GM18526 (cell line): ENCODE measurements around the gene UBAC2.

Experiments
- POLR2A ChIP-seq: IDR thresholded peaks from 3 replicates; pipeline ENCODE4 v1.6.1; 2011; ENCODE audit not compliant: insufficient read length; ENCODE audit errors: extremely low read depth

The UBAC2 gene

DNA sequence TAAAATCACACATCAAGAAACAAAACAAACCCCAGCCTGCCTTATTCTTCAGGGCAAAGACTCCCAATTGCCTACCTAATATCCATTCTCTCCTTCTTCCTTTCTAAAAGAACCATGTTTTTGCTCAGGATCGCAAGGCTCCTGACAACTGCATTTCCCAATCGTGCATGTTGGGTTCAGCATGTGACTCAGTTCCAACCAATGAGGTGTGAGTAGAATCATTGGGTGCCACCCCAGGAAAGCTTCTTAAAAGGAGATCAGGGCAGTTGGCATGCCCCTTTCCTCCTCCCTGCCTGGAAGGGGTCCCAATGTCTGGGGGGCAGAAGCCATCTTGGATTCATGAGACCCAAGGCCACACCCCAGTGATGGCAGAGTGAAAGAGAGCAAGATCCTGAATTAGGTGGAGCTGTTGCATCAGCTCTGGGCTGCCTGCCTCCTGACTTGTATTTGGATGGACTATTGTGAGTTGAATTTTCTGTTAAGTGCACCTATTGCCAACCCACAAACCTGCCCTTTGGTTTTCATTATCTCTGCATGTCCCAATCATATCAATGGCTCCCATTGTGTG lies 26.0 kb upstream of the UBAC2 start:
- no peak for TF ChIP-seq POLR2A

DNA sequence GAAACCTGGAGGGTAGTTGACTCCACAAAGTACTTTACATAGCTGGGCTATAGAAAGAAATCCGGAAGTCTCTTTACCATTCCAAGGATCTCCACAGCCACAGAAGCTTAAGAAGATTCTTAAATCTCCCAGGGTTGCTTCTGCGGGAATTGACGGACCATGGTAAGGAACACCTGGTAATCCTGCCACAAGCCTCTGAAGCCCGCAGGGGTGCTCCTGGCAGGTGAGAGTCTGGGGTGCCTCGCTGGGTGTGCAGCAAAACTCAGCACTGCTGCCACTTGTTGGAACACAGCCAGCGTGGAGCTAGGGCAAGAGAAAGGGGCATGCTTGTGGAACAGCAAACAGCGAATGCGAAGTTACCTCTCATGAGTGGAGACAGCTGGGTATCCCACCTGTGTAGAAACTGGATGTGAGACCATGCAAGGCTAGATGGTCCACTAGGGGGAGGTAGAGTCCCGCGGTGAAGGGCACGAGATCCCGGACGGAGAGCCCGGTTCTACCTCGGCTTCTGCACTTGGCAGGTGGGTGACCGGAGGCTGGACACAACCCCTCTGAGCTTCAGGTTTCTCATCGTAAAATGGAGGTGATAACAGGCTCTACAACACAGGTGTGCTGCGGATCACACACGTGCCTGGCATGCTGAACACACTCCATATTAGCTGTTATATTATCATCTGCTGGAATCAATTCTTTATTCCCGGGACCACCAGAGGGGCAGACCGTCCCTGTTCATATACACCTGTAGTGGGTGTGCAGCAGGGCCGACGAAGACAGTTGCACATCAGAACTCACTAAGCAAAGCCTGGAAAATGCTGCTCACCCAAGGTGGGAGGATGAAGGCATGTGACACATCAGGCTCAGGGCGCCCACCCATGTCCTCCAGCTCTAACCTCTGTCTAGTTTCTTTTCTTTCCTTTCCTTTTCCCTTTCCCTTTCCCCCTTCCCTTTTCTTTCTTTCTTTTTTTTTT lies 24.1 kb upstream of the UBAC2 start:
- TF ChIP-seq POLR2A: no peak

DNA sequence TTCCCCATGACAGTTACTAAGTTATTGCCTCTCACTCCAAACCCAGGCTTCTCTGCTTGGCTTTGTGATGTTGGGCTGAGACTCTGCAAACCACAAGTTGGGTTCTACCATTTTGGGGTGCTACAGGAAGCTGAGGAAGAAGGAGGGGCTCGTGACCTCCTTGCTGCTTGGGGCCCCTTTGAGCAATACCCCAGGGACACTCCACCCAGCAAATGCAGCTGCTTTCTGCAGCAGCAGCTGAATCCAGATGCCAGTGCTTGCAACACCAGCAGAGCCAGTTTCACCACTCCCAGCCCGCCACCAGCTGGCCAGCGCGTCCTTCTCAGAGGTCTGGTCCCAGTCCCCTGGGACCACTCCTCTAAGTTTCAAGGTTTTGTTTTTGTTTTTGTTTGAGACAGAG lies 22.0 kb upstream of the UBAC2 start:
- TF ChIP-seq POLR2A: no peak

DNA sequence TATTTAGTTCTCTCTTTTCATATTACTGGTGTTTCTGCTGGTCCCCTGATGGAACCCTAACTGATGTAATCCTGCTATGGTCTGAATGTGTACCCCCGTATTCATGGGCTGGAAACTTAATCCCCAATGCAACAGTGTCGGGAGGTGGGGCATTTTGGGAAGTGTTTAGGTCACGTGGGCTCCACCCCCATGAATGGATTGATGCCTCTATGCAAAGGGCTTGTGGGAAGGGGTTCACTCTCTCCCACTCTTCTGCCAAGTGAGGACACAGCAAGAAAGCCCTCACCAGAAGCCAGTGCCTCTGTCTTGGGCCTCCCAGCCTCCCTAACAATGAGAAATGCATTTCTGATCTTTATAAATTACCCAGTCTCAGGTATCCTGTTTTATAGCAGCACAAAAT lies 21.2 kb upstream of the UBAC2 start:
- TF ChIP-seq POLR2A: no peak

DNA sequence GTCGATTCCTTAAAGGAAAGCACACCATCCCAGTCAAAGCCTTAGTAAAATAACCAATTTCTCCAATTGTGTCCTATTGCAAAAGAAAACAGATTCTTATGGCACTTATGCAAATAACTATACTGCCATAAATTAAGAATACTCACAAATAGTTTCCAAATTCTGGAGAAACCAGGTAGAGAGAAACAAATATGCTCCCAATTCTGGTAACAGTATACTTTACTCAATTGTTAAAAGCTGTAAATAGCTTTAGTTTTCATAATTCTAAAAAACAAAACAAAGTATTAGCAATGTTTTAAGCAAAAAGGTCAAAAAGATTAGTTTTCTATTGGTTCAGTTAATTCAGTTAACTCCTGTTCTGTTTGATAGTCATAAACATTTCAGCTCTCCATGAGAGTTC lies 18.2 kb upstream of the UBAC2 start:
- no peak for TF ChIP-seq POLR2A

DNA sequence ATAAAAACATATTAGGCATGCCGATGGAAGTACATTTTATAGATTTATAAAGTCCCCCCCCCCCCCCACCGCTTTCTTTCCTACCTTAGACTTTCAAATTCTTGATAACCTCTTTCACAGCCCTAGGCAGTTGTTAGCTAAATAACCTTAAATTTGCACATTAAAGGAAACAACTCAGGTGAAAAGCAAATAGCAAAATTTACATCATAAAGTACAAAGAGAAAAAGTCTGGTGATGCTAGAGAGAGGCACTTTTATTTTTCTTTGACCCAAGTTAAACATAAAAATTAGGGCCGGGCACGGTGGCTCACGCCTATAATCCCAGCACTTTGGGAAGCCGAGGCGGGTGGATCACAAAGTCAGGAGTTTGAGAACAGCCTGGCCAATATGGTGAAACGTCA lies 15.0 kb upstream of the UBAC2 start:
- no peak for TF ChIP-seq POLR2A

DNA sequence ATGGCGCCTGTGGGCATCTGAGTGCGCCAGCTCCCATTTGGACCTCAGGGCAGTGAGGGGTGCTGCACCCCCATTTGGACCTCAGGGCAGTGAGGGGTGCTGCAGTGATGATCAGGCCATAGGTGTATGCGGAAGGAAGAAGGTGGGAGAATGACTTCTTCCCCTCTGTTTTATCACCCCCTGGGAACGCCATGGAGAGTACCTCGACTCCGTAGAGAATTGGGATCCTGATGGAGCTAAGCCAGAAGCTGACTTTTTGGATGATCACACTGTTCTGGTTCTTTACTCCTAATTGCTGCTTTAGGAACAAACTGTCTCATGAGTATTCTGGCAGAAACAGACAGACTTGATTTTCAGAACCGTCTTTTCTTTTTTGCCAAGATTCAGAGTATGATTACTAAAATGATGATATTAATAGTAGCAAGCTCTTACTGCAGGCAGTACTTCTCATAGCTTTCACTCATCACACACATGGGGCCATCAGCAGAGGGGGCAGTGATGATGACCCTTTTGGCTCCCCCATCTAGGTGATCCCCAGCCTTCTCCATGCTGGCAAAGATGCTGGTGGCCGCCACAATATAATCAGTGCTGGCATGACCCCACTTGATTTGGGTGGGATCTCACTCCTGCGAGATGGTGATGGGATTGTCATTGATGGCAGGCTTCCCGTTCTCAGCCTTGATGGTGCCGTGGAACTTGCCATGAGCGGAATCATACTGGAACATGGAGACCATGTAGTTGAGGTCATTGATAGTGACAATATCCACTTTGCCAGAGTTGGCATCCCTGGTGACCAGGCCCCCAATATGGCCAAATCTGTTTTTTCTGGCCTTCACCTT lies 10.3 kb upstream of the UBAC2 start:
- TF ChIP-seq POLR2A: no peak

DNA sequence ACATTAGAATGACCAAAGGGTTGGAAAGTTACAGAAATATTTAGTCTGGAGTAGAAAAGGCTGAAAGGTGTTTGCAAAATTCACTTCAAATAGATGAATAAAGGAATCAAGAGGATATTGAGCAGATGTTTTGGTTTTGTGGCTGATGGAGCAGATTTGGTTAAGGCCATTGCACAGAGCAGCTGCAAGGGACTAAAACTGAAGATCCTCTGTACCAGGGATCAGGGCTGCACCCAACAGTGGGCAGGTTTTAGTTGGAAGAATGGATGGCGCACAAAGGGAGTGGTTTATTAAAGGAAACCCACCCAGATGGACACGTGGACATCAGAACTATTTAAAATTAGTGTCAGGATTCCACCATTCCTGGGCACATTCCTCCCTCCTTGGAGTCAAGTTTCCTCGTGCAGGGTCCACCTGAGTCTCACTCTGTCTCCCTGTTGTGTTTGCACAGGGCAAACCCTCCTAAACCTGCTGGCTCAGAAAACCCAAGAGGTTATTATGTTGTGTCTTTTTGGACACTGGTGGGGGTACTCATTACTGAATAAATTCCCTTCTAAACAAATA lies 9.2 kb upstream of the UBAC2 start:
- no peak for TF ChIP-seq POLR2A

DNA sequence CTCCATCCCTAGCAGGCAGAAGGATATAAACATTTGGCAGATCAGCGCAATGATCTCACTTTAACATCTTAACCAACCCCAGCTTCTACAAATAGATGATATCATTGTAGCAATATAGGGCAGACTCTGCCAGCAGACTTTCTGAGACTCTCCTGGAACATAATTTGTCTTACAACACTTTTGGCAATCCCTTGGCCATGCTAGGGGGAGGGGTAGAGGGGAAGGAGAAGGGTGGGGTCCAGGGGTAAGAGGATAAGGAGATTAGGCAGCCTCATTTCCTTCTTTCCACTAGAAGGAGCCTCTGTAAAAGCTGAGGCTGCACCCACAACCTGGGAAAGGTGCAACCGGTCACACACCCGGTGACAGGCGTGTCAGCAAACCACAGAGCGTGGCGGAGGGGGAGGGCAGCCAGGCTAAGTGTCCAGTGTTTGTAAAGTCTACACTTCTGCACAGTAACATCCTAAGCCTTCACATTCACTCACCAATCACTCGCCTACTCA lies 8.7 kb upstream of the UBAC2 start:
- no peak for TF ChIP-seq POLR2A

DNA sequence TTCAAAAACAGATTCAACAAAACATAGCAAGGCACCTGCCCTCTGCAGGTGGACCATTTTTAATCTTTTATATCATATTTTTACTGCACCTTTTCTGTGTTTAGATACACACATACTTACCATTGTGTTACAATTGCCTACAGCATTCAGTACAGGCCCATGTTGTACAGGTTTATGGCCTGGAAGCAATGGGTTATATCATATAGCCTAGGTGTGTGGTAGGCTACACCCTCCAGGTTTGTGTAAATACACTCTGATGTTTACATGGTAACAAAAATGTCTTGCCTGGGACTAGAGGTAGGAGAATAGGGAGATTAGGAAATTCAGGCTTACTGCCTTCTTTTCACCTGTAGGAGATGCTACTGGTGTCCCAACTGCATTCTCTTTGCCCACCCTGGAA lies 8.2 kb upstream of the UBAC2 start:
- TF ChIP-seq POLR2A: no peak

DNA sequence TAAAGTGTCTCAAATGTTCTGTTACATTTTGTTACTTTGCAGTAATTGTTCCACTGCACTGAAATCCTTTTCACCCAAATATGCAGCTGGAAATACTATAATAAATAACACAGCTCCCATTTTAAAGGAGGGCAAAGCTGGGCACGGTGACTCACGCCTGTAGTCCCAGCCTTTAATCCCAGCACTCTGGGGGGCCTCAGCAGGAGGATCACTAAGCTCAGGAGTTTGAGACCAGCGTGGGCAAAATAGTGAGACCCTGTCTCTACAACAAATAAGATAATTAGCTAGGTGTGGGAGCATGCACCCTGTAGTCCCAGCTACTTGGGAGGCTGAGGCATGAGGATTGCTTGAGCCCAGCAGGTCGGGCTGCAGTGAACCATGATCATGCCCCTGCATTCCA lies 7.5 kb upstream of the UBAC2 start:
- no peak for TF ChIP-seq POLR2A

DNA sequence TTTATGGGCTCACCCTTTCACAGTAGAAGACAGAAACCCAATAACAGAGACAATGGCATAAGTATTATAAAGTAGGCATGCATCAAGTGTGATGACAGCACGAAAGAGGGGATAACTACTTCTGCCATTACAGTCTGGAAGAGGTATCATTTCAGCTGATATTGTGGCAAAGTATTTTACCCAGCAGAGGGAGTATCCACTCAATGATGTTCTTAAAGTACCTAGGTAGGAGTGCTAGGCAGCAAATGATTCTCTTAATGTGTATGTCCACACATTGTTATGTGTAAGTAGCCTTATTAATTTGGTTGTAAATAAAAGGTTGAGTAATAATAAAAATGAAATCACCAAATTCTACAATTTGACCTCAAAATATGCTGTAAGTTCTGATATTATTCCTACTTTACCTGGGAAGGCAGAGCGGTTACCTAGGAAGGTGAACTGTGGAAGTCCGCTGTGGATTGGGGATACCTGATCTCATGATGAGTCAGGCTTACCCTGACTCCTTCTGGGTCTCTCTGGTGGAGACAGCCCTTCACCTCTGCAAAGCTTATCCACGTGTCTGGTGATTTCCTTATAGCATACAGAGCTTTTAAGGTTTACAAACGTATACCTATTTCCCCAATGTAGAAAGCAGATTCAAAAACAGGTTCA lies 4.1 kb upstream of the UBAC2 start:
- TF ChIP-seq POLR2A: no peak

DNA sequence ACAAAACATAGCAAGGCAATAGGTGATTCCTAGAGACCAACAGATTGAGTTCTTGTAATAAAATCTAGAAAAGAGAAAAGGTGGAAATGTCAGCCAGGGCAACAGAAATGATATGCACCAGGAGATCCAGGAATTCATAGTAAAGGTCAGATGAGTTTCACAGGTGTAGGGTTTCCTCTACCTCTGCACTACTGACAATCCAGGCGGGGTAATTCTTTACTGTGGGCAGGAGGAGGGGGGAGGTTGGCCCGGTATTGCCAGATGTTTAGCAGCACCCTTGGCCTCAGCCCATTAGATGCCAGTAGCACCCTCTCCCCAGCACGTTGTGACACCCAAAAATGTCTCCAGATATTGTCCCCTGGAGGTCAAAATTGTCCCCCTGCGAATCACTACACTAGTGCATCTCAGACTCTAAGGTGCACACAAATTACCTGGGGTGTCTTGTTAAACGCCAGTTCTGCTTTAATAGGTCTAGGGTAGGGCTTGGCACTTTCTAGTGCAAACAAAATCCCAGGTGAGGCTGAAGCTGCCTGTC lies 3.5 kb upstream of the UBAC2 start:
- no peak for TF ChIP-seq POLR2A
